B cell (primary cell): ENCODE data around the gene UBA7.

Experiments
- CTCF ChIP-seq: fragments of 200-600 bp; IDR thresholded peaks from one replicate; pipeline ENCODE4 v1.8.0; 2022; ENCODE audit warnings: antibody characterized with exemption, mild to moderate bottlenecking
- EZH2 ChIP-seq: IDR thresholded peaks from 2 replicates; pipeline ENCODE4 v1.6.1; 2012; ENCODE audit warnings: borderline replicate concordance, low read depth, mild to moderate bottlenecking, moderate library complexity, low read length; ENCODE audit not compliant: insufficient read depth, poor library complexity, severe bottlenecking

DNA sequence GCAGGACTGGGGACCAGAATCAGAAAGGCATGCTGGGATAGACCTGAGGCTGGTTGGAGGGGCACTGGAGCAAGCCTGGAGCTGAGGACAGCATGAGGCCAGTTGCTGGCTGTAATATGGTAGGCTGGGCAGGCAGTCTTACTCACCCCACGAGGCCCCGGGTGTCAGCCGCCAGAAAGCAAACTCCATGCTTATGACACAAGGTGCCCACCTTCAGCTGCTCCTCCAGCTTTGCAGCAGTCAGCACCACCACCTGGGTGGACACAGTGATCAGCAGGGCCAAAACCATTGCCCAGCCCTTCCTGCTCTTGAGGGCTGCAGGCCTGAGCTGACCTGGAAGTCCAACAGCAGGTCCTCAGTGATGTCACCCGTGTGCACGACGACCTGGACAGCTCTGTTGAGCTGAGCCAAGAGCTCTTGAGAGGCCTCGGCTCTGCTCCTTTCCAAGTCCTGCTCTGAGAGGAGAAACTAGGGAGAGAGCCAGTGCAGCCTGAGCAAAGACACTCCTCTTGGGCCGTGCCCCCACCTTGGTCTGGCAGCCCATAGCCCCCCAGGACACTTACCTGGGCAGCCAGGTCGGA, 747 bp downstream of the UBA7 start:
- TF ChIP-seq CTCF (no peak), EZH2 (no peak)
